DMS153 (cell line): ENCODE measurements around the gene ABCG8.

Experiments
- DNase-seq: peaks from one replicate; lab custom pipeline; 2025; lab: John Stamatoyannopoulos, UW

The ABCG8 gene

DNA sequence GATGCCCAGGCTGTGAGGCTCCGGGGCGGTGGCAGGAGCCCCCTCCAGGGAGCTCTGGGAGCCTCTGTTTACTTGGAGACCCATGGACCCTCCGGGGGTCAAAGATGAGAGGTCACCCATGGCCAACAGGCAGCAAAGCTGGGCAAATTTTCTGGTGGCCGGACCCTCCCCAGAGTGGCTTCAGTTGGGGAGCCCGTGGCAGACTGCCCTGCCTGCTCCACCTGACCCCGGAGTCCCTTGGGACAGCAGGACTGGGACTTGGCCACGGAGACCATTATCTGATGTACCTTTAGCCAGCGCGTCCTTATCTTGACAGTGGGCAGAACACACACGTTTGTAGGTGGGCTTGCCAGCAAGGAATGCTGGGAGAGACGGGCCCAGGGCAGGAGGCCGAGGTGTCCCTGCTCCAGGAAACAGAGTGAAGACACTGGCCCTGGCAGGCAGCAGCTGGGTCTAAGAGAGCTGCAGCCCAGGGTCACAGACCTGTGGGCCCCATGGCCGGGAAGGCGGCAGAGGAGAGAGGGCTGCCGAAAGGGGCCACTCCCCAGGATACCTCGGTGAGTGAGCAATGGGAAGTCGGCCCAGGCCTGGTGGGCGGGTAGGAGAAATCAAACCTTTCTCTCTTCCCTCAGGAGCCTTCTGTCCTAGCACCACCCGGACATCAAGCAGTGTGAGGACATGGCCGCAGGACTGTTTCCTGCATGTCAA lies at the start of gene ABCG8, which contains the start of gene ABCG5:
Gene ABCG8 (plus strand): TSS at position 412 of the 708 bp plus-strand sequence. CDS start 83 bp downstream, at position 495.
Gene ABCG5 (minus strand): TSS at position 280 of the 708 bp plus-strand sequence. CDS start 160 bp downstream, at position 120.
- no peak for DNase-seq

DNA sequence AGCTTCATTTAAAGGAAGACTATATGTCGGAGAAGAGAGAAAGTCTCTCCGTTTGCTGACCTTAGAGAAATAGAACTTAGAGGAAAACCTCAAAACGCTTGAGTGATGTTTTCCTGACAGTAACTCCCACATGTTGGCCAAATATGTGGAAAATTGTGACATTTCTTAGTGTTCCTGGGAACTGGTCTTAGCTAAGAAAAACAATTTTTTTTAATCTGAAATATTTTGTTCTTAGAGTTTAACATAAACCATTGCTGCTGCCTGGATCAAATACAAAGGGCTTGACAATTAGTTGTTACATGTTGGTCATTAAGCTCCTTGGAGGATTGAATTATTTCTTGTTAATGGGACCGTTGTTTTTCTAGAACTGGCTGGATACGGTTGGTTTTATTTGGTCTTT lies 48.6 kb upstream of the ABCG8 start:
- no peak for DNase-seq

DNA sequence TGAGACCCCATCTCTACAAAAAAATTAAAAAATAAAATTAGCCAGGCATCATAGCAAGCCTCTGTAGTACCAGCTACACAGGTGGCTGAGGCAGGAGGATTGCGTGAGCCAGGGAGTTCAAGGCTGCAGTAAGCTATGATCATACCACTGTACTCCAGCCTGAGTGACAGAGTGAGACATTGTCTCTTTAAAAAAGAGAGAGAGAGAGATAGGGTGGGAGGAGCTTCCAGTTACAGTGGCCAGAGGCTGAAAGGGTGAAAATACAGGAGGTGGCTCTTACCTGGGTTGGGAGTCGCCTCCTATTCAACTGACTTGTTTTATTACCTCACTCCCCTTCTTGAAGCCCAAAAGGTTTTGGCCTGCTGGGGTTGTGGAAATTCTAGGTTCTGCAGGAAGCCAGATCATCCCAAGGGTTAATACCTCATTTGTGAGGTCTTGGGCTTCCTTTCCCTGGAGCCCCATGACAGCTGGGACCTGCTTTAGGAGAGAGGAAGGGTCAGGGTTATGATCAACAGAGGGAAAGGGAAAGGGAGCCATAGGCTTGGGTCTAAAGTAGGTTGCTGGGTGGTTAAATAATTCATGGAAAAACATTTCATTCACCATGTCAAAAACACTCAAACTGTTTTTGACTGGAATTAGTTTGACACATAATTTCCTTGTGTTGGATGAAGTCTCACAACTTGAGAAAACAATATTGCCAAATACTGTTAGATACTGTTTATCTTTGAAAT lies 47.6 kb upstream of the ABCG8 start:
- no peak for DNase-seq

DNA sequence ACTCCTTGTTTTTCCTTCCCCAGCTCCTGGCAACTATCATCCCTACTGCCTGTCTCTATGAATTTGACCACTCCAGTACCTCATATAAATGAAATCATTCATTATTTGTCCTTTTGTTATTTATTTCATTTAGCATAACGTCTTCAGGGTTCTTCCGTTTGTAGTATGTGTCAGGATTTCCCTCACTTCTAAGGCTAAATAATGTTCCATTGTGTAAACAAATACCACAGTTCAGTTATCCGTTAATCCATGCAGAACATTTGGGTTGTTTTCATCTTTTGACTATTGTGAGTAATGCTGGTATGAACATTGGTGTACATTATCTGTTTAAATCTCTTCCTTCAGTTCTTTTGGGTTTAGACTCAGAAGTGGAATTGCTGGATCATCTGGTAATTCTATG lies 46.1 kb upstream of the ABCG8 start:
- no peak for DNase-seq

DNA sequence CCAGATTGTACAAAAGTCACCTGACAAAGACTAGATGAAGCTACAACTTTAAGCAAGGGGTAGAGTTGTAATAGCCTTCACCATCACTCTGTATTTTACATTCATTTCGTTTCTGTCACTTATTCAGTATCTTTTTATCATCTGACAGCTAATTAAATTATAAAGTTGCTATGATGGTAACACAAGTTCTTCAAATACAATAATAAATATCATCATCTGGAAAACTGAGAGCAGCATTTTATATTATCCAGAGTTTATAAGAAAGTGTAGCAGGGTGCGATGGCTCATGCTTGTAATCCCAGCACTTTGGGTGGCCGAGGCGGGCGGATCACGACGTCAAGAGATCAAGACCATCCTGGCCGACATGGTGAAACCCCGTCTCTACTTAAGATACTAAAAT lies 43.8 kb upstream of the ABCG8 start:
- DNase-seq, result no peak

DNA sequence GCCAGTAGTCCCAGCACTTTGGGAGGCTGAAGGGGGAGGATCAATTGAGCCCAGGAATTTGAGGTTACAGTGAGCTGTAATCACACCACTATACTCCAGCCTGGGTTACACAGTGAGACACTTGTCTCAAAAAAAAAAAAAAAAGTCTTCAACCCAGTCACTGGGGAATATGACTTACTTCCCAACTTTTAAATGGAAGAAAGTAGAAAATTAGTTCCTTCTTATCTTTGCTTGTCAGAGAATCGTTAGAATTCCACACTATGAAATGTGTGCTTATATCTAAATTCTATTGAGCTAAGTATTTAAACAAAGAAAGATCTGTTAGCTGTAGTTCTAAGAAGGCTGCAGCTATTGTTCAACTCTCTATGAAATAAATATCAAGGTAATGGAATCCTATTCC lies 42.6 kb upstream of the ABCG8 start:
- no peak for DNase-seq

DNA sequence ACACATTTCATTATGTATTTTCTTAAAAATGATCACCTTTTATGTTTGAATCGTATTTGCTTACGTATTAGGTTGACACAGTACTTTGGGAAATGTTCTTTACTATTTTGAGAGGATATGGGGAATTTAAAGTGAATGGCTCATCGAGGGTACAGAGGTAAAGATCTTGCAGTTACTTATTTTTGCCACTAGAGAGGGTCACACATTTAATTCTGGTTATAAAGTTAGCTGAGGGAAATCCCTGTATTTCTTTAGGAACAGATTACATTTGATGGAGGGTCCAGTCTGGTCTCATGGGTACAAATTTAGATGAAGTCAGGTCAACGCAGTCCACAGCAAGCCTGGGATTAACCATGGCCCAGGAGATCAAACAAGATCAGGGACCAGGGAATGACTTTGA lies 40.5 kb upstream of the ABCG8 start:
- DNase-seq, result no peak

DNA sequence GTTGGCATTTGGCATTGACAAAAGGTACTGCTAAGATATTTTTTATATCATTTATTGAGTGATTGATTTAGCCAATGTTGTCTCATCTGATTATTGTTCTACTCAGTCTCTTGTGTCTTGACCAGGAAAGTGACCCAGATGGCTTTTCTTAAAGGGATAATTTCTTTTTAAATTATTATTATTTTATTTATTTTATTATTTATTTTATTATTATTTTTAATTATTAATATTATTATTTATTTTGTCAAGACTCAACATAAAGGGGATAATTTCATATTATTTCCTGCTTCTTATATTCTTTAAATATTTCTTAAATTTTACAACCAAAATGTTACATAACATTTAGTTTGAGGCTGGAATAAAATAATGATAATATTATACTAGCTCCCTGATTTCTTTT lies 37.9 kb upstream of the ABCG8 start:
- no peak for DNase-seq

DNA sequence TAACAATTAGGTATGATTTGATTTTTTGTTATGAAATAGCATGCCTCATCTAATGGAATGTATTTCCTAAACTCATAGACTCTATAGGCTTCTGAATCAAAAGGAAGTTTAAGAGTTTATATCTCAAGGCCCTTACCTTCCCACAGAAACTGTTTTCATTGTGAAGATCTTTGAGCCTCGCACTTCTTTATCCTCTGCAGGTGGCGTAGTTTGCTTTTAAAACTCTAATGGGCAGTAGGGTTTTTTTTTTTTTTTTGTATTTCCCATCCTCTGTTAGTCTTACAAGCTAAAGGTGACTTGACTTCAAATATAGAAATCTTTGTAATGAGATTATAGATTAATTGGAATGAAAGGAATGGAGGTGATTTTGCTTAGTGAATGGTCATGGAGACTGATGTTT lies 36.6 kb upstream of the ABCG8 start:
- DNase-seq, result no peak

DNA sequence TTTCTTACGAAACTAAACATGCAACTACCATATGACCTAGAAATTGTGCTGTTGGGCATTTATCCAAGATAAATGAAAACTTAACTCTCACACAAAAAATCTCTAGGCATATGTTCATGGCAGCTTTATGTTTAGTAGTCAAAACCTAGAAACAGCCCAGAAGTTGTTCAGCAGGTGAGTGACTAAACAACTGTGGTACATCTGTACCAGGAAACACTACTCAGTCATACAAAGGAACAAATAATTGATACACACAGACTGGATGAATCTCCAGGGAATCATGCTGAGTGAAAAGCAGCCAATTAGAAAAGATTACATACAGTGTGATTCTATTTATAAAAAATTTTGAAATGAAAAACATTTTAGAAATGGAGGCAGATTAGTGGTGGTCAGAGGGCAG lies 35.7 kb upstream of the ABCG8 start:
- no peak for DNase-seq

DNA sequence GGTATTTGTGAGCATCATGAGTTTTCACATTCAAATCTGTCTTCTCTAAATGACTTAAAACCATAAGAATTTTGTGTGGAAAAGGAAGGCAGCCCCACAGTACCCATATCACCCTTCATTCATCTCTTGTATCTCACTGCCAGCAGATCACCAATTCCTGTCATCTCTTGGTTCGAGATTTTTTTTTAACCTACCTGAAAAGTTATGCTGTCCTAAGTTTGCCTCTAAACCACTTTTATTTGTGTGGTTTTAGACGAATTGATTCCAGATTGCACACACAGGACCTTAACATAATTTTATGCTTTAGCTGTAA lies 32.1 kb upstream of the ABCG8 start:
- DNase-seq, result no peak

DNA sequence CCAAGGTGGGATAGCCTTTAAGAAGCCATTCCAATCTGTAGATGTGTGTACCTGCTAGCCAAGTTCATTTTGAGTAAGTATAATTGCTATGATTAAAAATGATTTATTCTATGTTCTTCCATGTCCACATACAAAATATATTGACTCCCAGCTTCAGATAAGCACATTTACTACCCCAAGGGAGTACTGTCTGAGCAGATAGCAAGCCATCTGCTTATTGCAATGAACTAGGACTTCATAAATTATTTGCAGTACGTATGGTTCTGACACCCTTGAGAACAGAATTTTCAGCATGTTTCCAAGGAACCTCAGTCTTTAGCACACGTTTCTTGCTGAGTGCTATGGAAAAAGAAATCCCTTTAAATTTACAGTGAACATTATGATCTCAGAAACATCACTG lies 28.3 kb upstream of the ABCG8 start:
- no peak for DNase-seq

DNA sequence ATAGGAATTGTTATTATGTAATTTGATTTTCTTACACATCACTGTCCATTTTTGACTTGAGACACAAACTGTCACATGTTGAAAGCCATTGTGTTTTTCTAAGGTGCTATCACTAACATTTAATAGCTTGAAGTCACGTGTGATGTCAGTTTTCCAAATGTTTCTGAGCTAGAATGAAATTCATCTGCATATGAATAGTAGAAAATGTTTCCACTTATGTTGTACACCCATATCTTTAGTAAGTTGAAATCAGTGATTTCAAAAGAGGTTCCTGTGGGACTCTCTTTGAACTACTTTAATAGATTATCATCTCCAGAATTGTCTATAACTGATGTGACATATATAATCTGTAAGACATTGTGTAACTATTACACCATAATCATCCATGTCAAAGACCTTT lies 27.9 kb upstream of the ABCG8 start:
- no peak for DNase-seq

DNA sequence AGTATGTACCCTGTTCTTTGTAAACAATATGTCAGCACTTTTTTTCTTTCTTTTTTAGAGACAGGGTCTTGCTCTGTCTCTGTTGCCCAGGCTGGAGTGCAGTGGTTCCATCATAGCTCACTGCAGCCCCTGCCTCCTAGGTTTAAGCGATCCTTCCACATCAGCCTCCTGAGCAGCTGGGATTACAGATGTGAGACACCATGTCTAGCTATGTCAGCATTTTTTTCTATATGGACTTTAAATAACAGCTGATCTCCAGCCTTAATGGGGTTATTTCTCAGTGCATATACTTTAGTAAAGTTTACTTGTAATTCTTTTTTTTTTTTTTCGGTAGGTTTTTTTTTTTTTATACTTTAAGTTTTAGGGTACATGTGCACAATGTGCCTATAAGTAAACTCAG lies 26.8 kb upstream of the ABCG8 start:
- DNase-seq, result no peak

DNA sequence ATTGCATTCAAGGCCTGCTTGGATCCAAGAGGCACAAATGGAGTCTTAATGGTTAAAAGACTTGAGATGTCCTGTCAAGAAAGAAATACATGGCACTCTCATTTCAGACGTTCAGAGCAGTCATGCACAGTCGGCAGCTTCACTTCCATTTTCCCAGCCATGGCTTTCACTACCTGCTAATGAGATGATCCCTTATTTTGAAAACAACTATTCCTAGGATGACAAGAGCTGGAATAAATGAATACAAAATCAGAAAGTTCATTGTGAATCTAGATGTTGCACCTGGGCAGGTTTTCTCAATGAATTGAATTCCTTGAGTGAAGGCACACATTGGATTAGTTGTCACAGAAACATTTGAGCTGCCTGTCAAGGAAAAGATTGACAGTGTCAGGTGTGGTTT lies 25.8 kb upstream of the ABCG8 start:
- DNase-seq, result no peak

DNA sequence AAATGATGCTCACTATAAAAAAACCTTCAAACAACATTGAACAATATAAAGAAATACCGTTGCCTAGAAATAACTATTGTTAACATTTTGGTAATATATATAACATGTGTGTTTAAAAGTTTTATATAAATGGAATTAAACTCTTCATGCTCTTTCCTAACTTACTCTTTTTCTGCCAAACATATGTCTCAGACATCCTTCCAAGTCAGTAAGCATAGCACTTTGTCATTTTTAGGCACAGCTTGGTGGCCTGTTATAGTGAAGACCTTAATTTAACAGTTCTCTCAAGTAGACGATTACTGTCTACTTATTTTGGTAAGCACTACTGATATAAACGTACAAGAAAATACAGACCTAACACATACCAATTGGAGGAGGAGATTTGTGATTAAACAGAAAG lies 24.1 kb upstream of the ABCG8 start:
- no peak for DNase-seq

DNA sequence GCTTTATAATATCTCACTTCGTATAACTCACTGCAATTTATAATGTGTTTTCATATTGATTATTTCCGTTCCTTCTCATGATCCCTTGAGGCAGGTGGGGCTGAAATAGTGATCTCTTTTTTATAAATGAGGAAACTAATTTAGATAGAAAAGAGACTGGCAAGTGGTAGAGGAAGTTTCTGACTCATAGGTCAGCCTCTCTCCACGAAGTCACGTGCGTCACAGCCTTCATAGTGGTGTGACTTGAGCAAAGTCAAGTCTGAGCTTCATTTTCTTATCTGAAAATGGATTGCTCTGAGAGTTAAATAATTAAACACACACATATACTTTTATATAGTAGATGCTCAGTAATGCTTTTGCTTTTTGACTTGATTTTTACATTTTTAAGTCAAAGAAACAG lies 20.0 kb upstream of the ABCG8 start:
- no peak for DNase-seq

DNA sequence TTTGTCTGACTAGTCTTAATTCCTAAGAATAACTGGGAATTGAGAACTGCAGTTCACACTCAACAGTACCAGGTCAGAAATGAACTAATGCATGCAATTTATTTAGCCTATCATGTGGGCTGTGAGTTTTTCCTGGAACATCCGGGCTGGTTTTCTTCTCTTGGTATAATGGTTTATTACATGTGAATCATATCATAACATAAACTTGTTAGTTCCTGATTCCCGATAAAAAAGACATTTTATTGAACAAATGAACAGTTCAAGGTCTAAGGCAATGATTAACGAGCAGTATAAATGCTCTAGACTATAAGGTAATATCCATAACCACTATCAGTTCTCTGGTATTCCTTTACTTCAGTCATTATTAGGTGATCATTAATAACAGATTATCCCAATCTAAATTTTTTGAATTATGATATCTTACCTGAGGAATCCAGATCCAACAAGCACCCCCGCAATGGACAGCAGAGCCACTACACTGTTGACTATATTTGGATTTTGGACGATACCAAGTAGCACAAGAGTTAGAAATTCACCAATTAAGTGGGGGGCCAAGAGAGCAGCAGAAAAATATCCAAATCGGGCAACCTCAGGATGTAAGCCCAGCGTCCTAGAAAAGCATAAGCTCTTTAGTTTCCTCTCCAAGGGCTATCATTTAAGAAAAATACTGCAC lies 19.1 kb upstream of the ABCG8 start:
- no peak for DNase-seq

DNA sequence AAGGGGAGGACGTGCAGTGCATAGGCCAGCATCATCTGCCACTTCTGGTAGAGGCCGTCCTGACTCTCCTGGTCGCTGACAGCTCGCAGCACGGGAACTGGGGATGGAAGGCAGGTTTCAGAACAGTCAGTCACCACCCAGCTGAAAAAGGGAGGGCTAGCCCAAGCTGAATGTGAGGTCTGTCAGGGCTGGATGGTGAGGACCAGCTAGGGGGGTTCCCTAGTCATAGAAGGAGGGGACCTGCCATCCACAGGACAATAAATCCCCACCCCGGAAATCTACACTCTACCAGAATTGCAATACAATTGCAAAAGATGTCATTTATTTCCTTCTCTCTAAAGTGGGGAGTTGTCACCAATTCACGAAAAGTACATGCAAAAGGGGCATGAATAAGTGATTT lies 15.9 kb upstream of the ABCG8 start:
- DNase-seq, result no peak

DNA sequence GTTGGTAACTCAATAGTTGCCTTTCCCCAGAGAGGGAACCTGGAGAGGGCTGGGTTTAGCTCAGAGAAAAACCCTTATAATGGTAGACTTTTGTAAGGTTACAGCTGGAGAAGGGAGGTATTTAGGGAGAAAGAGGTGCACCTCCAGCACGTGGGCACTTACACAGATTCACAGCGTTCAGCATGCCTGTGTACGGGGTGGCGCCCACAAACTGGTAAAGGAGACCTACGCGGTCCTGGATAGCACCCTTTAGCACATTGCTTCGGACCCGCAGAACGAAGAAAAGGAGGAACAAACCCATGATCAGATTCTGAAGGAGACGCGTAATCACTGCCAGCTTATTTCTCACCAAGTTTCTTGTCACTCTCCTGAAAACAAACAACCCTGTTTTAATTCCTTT lies 15.0 kb upstream of the ABCG8 start:
- no peak for DNase-seq

DNA sequence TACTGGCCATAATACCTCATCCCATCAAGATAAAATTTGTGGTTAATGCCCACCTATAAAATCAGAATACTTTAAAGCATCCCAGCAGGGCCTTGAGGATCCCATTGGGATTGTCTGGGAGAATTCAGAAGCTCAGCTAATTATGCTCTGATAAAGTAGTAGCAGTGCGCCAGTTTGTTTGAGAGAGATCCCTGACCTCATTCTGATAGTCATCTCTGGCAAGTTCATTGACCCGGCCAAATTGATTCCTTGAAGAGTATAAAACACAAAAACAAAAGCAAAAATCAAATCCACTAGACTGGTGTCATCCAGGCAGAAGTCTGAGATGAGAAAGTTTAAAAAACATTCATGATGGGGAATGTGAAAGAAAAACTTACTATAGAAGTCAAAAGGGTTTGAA lies 14.3 kb upstream of the ABCG8 start:
- no peak for DNase-seq

DNA sequence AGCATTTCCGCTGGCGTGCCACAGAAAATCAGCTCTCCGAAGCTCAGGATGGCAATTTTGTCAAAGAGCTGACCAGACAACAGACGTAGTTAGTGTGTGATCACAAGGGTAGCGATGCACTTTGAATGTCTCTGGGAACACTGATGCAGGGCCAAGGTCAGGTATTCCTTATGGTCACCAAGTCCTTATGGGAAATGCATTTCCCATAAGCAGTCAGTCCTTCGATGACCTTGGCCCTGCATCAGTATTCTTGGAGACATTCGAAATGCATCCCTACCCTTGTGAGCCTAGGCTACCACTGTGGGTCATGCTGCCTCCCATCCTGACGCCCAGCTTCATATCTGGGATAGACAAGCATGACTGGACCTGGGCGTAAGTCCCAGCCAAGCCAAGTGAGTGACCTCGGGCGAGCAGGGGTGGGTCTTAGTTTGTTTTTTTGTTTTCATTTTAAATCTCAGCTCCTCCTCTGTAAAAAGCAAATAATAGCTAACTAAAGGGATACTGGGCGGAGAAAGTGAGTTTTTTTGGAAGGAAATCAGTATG lies 13.7 kb upstream of the ABCG8 start:
- no peak for DNase-seq

DNA sequence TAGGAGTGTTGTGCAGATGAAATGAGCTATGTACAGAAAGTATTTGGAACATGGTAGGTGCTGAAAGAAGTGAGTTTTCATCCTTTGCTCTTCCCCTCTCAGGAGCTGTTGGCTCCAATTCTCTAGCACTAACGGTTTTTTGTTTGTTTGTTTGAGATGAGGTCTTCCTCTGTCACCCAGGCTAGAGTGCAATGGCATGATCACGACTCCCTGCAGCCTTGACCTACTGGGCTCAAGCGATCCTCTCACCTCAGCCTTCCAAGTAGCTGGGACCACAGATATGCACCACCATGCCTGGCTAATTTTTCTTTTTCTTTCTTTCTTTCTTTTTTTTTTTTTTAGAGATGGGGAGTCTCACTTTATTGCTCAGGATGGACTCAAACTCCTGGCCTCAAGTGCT lies 12.9 kb upstream of the ABCG8 start:
- DNase-seq, result no peak
